HepG2 (cell line): ENCODE results near the gene GPR39. TPM values are rescaled to one million over a fixed set of nuclear protein-coding genes. Genes with fewer than 3 reads are reported as not detected.

ENCODE experiments used
- ATAC-seq: fragments of 200-7000 bp; cut with Tn5 transposase; 3 replicates; pipeline ENCODE4 v1.9.1; 2020; ENCODE audit warnings: mild to moderate bottlenecking, moderate library complexity
- BruUV-seq: library from RNA; stranded (reverse); fragments of 400-500 nt; replicated peaks from 2 replicates; lab custom pipeline; 2021; lab: Mats Ljungman, UMichigan
- CTCF ChIA-PET: fragments of 300-600 bp; formaldehyde crosslinking; extraction: SDS; loops from one replicate; lab custom pipeline; 2021; ENCODE audit warnings: low total read pairs, inconsistent platforms, low intra/inter-chr PET ratio; lab: Yijun Ruan, JAX
- POLR2A ChIA-PET: fragments of 350-600 bp; sonication (Branson Sonifier 250); formaldehyde crosslinking; loops from one replicate; lab custom pipeline; 2020; ENCODE audit warnings: antibody characterized with exemption, inconsistent platforms; lab: Yijun Ruan, JAX
- DNase-seq: peaks from one replicate; pipeline ENCODE4 v3.0.0-alpha.2; 2015; ENCODE audit warnings: low spot score
- FAIRE-seq: peaks from 3 replicates; lab custom pipeline; 2011; peaks lifted over from hg19 to GRCh38; lab: Jason Lieb, UNC
- H2AFZ ChIP-seq: one replicate; pipeline ENCODE4 v1.6.1; 2011; ENCODE audit warnings: low read length, inconsistent platforms
- H3K27ac ChIP-seq: fragments of 300-600 bp; 3 replicates; pipeline ENCODE4 v1.8.0; 2011; ENCODE audit warnings: mixed run types, mild to moderate bottlenecking, mixed read lengths, low read length, inconsistent platforms; ENCODE audit not compliant: insufficient read depth; ENCODE audit errors: extremely low read length
- H3K27me3 ChIP-seq, 2 experiments: fragments of 200-600 bp in 1 of 2; 2 replicates in 1 of 2; 3 replicates in 1 of 2; pipeline versions ENCODE4 v1.6.0 to v1.8.0; 2011; ENCODE audit warnings: low read length in 2 of 2, mild to moderate bottlenecking in 2 of 2, moderate library complexity in 2 of 2, inconsistent platforms in 1 of 2; ENCODE audit not compliant: insufficient read depth in 2 of 2, control insufficient read depth in 1 of 2
- H3K36me3 ChIP-seq, 2 experiments: fragments of 200-600 bp in 1 of 2; replicated peaks in 1 of 2; 2 replicates in 1 of 2; 3 replicates in 1 of 2; pipeline versions ENCODE4 v1.5.1 to v1.8.0; 2011; ENCODE audit warnings: low read length in 2 of 2, inconsistent platforms in 1 of 2; ENCODE audit not compliant: insufficient read depth in 2 of 2, control insufficient read depth in 1 of 2
- H3K4me1 ChIP-seq: 2 replicates; pipeline ENCODE4 v1.5.1; 2012; ENCODE audit warnings: low read length, inconsistent platforms; ENCODE audit not compliant: insufficient read depth
- H3K4me2 ChIP-seq: 2 replicates; pipeline ENCODE4 v1.6.0; 2011; ENCODE audit warnings: low read depth, low read length, inconsistent platforms
- H3K4me3 ChIP-seq, 3 experiments: fragments of 200-600 bp in 1 of 3; sonication (generic), shearing (Covaris generic) in 1 of 3; replicated peaks in 1 of 3; 2 replicates each; pipeline ENCODE4 v1.5.1; 2011 to 2016; ENCODE audit warnings: low read length in 3 of 3, inconsistent platforms in 2 of 3, low read depth in 2 of 3, mild to moderate bottlenecking in 2 of 3, control low read depth in 1 of 3, mixed read lengths in 1 of 3; ENCODE audit not compliant: insufficient read depth in 1 of 3
- H3K79me2 ChIP-seq: one replicate; pipeline ENCODE4 v1.6.1; 2011; ENCODE audit warnings: low read length, inconsistent platforms; ENCODE audit not compliant: insufficient read depth
- H3K9ac ChIP-seq: 2 replicates; pipeline ENCODE4 v1.6.0; 2011; ENCODE audit warnings: mild to moderate bottlenecking, low read depth, low read length, inconsistent platforms; ENCODE audit not compliant: insufficient read depth
- H3K9me3 ChIP-seq: 2 replicates; pipeline ENCODE4 v1.5.1; 2012; ENCODE audit warnings: mild to moderate bottlenecking, low read length
- H4K20me1 ChIP-seq: 2 replicates; pipeline ENCODE4 v1.6.0; 2011; ENCODE audit warnings: inconsistent platforms, mild to moderate bottlenecking, low read length, moderate library complexity; ENCODE audit not compliant: insufficient read depth
- DDIT3 ChIP-seq: sonication (generic); formaldehyde crosslinking; IDR thresholded peaks from 2 replicates; pipeline ENCODE4 v1.4.0; 2020; ENCODE audit warnings: mild to moderate bottlenecking, missing genetic modification reagents
- E2F1 ChIP-seq: sonication (generic); formaldehyde crosslinking; IDR thresholded peaks from 2 replicates; pipeline ENCODE4 v1.5.0; 2020; ENCODE audit warnings: missing genetic modification reagents
- GLI4 ChIP-seq: sonication (generic); formaldehyde crosslinking; IDR thresholded peaks from 2 replicates; pipeline ENCODE4 v1.5.1; 2020; ENCODE audit warnings: missing genetic modification reagents, mild to moderate bottlenecking, moderate library complexity, borderline replicate concordance
- GPBP1L1 ChIP-seq: sonication (generic); formaldehyde crosslinking; IDR thresholded peaks from 2 replicates; pipeline ENCODE4 v1.5.0; 2020; ENCODE audit warnings: mild to moderate bottlenecking, missing genetic modification reagents
- KLF12 ChIP-seq: sonication (generic); formaldehyde crosslinking; IDR thresholded peaks from 2 replicates; pipeline ENCODE4 v1.4.0; 2020; ENCODE audit warnings: missing genetic modification reagents, borderline replicate concordance
- MYNN ChIP-seq: sonication (generic); formaldehyde crosslinking; IDR thresholded peaks from 2 replicates; pipeline ENCODE4 v1.4.0; 2020; ENCODE audit warnings: mild to moderate bottlenecking, low read depth, missing genetic modification reagents
- NFRKB ChIP-seq: fragments of 450-650 bp; IDR thresholded peaks from 2 replicates; pipeline ENCODE4 v1.6.1; 2017
- SCMH1 ChIP-seq: sonication (generic); formaldehyde crosslinking; IDR thresholded peaks from 2 replicates; pipeline ENCODE4 v1.9.0; 2021; ENCODE audit warnings: missing genetic modification reagents, mild to moderate bottlenecking, borderline replicate concordance
- SIX1 ChIP-seq: sonication (generic); formaldehyde crosslinking; IDR thresholded peaks from 2 replicates; pipeline ENCODE4 v1.4.0; 2020; ENCODE audit warnings: missing genetic modification reagents, borderline replicate concordance
- TRAFD1 ChIP-seq: sonication (generic); formaldehyde crosslinking; IDR thresholded peaks from 2 replicates; pipeline ENCODE4 v1.5.1; 2020; ENCODE audit warnings: missing genetic modification reagents, mild to moderate bottlenecking, borderline replicate concordance
- ZBTB20 ChIP-seq: sonication (generic); formaldehyde crosslinking; IDR thresholded peaks from 2 replicates; pipeline ENCODE4 v1.8.1; 2023; ENCODE audit warnings: missing genetic modification reagents, low read depth, mild to moderate bottlenecking, borderline replicate concordance
- ZBTB8A ChIP-seq: sonication (generic); formaldehyde crosslinking; IDR thresholded peaks from 2 replicates; pipeline ENCODE4 v1.4.0; 2020; ENCODE audit warnings: mild to moderate bottlenecking, low read depth, missing genetic modification reagents, borderline replicate concordance
- ZNF251 ChIP-seq: sonication (generic); formaldehyde crosslinking; IDR thresholded peaks from 2 replicates; pipeline ENCODE4 v1.9.0; 2021; ENCODE audit warnings: mild to moderate bottlenecking, missing genetic modification reagents
- ZNF383 ChIP-seq: sonication (generic); formaldehyde crosslinking; IDR thresholded peaks from 2 replicates; pipeline ENCODE4 v1.4.0; 2020; ENCODE audit warnings: missing genetic modification reagents, mild to moderate bottlenecking, borderline replicate concordance
- ZNF709 ChIP-seq: sonication (generic); formaldehyde crosslinking; IDR thresholded peaks from 2 replicates; pipeline ENCODE4 v1.5.0; 2020; ENCODE audit warnings: mild to moderate bottlenecking, missing genetic modification reagents
- WGBS: methylation state at CpG from one replicate; pipeline ENCODE4 v1.1.6; 2017; ENCODE audit warnings: low lambda C conversion rate; 5-methylcytosine and 5-hydroxymethylcytosine counted together
- in situ Hi-C: cut with HindIII; loops from 2 replicates; pipeline ENCODE4 v1.10.0; 2017; ENCODE audit warnings: low pct_unique_long_range_greater_than_20kb; ENCODE audit not compliant: extremely low pct_ligation_motif_present
- intact Hi-C: fragments of 100-400 bp; cut with micrococcal nuclease; formaldehyde crosslinking; loops from one replicate; pipeline ENCODE4 v1.10.0; 2022; ENCODE audit not compliant: unreplicated experiment
- polyA plus RNA-seq, 8 experiments: library from polyadenylated mRNA; depleted of rRNA in 3 of 8; stranded (reverse) in 7 of 8; unstranded in 1 of 8; fragments of >200 nt; fragmentation: Illumina TruSeq in 4 of 8; extraction: Trizol in 4 of 8; gene quantifications; 2 replicates each; pipeline versions ENCODE4 v1.2.1 to v1.2.3, GENCODE V29; 2011 to 2016; ENCODE audit warnings: low read depth in 4 of 8, missing spikeins in 1 of 8, mixed read lengths in 1 of 8; ENCODE audit not compliant: insufficient read depth in 1 of 8
- total RNA-seq, 5 experiments: library from RNA; depleted of rRNA; stranded (reverse); fragments of >200 nt; fragmentation: Illumina TruSeq; extraction: Trizol; gene quantifications; 2 replicates each; pipeline ENCODE4 v1.2.3, GENCODE V29; 2016; ENCODE audit warnings: low read depth in 1 of 5

Gene GPR39
- total and polyA plus RNA-seq, 2 of the 13 experiments (the other 11 are each of a cell fraction or from before 2014, with no cell fraction given) = 0.16 to 0.62 TPM

GRCh38 chr2:132515010-132515409 is 98.4 kb downstream of the GPR39 start:
- Histone ChIP-seq H3K79me2 (no peaks in the 10 kb centered on the region), H3K27ac (no peak overlapping the region), H4K20me1 (no peaks in the 10 kb centered on the region), H3K27me3 (no peaks in the 10 kb centered on the region), H3K36me3 (no peaks in the 10 kb centered on the region), H3K9ac (no peak overlapping the region), H3K9me3 (peaks cover 59% of the 10 kb centered on the region), H3K4me2 (no peak overlapping the region), H3K4me3 (no peak overlapping the region), H3K4me1 (no peaks in the 10 kb centered on the region), H2AFZ (no peak overlapping the region)
- TF ChIP-seq GPBP1L1 (CRISPR knock-in tag) (no peak), SIX1 (CRISPR knock-in tag) (no peak), DDIT3 (CRISPR knock-in tag) (no peak), E2F1 (no peak), ZBTB8A (CRISPR knock-in tag) (no peak), TRAFD1 (CRISPR knock-in tag) (no peak), ZBTB20 (CRISPR knock-in tag) (no peak), ZNF383 (no peak), MYNN (CRISPR knock-in tag) (no peak), SCMH1 (no peak), GLI4 (CRISPR knock-in tag) (no peak), KLF12 (CRISPR knock-in tag) (no peak), ZNF251 (CRISPR knock-in tag) (no peak), NFRKB (no peak), ZNF709 (CRISPR knock-in tag) (no peak)
- 6% methylated on average over 2 of the region's 2 CpGs for WGBS
- intact Hi-C loops = no loop called here
- POLR2A ChIA-PET = no interaction called here
- no peak for ATAC-seq
- no TSS peak for BruUV-seq
- DNase-seq = no peak
- in situ Hi-C loops = no loop called here
- CTCF ChIA-PET = no interaction called here
- no peak for FAIRE-seq
